Caki2 (cell line): ENCODE results near the gene ACOX2. TPM values are rescaled to one million over a fixed set of nuclear protein-coding genes. Genes with fewer than 3 reads are reported as not detected.
A peak's percentile ranks its signal among the peaks of the same experiment; 100 is the strongest.
"Not testable (repeated sequence)": the region's sequence is repeated elsewhere in the genome, so short reads cannot be mapped to it uniquely, and the experiment has no call there.

Experiments used
- DNase-seq: peaks from one replicate; pipeline ENCODE4 v3.0.0-alpha.2; 2015; ENCODE audit warnings: low read depth
- in situ Hi-C: cut with HindIII; loops from 2 replicates; pipeline ENCODE4 v1.10.0; 2016; ENCODE audit warnings: low sequenced_read_pairs, low pct_unique_long_range_greater_than_20kb, mixed read lengths
- total RNA-seq: library from RNA; depleted of rRNA; stranded (reverse); fragments of >200 nt; shearing (Covaris generic); gene quantifications from 2 replicates; pipeline ENCODE4 v1.2.3, GENCODE V29; 2014; ENCODE audit warnings: low replicate concordance

Gene ACOX2
- total RNA-seq, 1 experiment from 2014 or later = 2.0 TPM

GRCh38 chr3:58544541-58544940 is 7.6 kb upstream of the ACOX2 start:
- in situ Hi-C loops = no loop called here
- no peak for DNase-seq

- in situ Hi-C loops = no loop called here
These were observed 3.3 kb upstream of the ACOX2 start for GRCh38 chr3:58540176-58540858.

GRCh38 chr3:58539626-58540025 is 2.6 kb upstream of the ACOX2 start:
- in situ Hi-C loops = no loop called here
- no peak for DNase-seq

More at GRCh38 chr3:58540176-58540858, 3.3 kb upstream of the ACOX2 start:
- no peak for DNase-seq

- in situ Hi-C loops = no loop called here
These were observed 667 bp upstream of the ACOX2 start for GRCh38 chr3:58537412-58538301.

GRCh38 chr3:58535531-58536500 is 1.2 kb downstream of the ACOX2 start:
- in situ Hi-C loops = no loop called here
- no peak for DNase-seq

More at GRCh38 chr3:58537412-58538301, 667 bp upstream of the ACOX2 start:
- no peak for DNase-seq

GRCh38 chr3:58534592-58535494 is 2.1 kb downstream of the ACOX2 start:
- in situ Hi-C loops = no loop called here
- no peak for DNase-seq

GRCh38 chr3:58532794-58533220 is 4.2 kb downstream of the ACOX2 start:
- in situ Hi-C loops = no loop called here

GRCh38 chr3:58531956-58532355 is 5.0 kb downstream of the ACOX2 start:
- DNase-seq = no peak
- in situ Hi-C loops = no loop called here

More at GRCh38 chr3:58532794-58533220, 4.2 kb downstream of the ACOX2 start:
- DNase-seq = peak; percentile 66

GRCh38 chr3:58531555-58531954 is 5.4 kb downstream of the ACOX2 start:
- DNase-seq = no peak
- in situ Hi-C loops = no loop called here

GRCh38 chr3:58530354-58530865 is 6.6 kb downstream of the ACOX2 start:
- in situ Hi-C loops = no loop called here

GRCh38 chr3:58529516-58530353 is 7.3 kb downstream of the ACOX2 start:
- DNase-seq = no peak
- in situ Hi-C loops = no loop called here

More at GRCh38 chr3:58530354-58530865, 6.6 kb downstream of the ACOX2 start:
- DNase-seq = no peak

GRCh38 chr3:58528629-58529028 is 8.4 kb downstream of the ACOX2 start:
- in situ Hi-C loops = no loop called here
- no peak for DNase-seq

- in situ Hi-C loops, DNase-seq: not testable (repeated sequence)
These were observed 9.6 kb downstream of the ACOX2 start for GRCh38 chr3:58527440-58527839.

GRCh38 chr3:58526515-58526957 is 10.5 kb downstream of the ACOX2 start:
- in situ Hi-C loops = no loop called here
- DNase-seq = peak; percentile 37

GRCh38 chr3:58524326-58524888 is 12.6 kb downstream of the ACOX2 start:
- no peak for DNase-seq
- in situ Hi-C loops = no loop called here
